ENCODE measurements around the gene EXOC3. TPM values are rescaled to one million over a fixed set of nuclear protein-coding genes. Genes with fewer than 3 reads are reported as not detected.

EXOC3 gene
- total RNA-seq, 1 donor from 2014 or later, result 19.2 TPM

- no peaks in the 10 kb centered on the region for H4K20me1 ChIP-seq (ENCODE audit: low read depth)
- H3K4me2 ChIP-seq, result no peak overlapping the region
- no peak for DNase-seq (ENCODE audit: low spot score)
- H3F3A ChIP-seq (ENCODE audit: low read depth), result no peaks in the 10 kb centered on the region
- H3K9ac ChIP-seq, result no peak overlapping the region
- H3K79me2 ChIP-seq (ENCODE audit: low read depth), result no peaks in the 10 kb centered on the region
- no peaks in the 10 kb centered on the region for H3K9me3 ChIP-seq (ENCODE audit: low read depth)
- no peak for TF ChIP-seq EZH2phosphoT487 (IDR thresholded peaks at IDR 0.05)
- TF ChIP-seq EZH2 (IDR thresholded peaks at IDR 0.05), result no peak
- TF ChIP-seq CTCF (IDR thresholded peaks at IDR 0.05), result no peak
- peaks cover 44% of the 10 kb centered on the region for H3K4me1 Mint-ChIP-seq
- H3K27me3 Mint-ChIP-seq (ENCODE audit: insufficient read depth, low read depth), result peaks cover 22% of the 10 kb centered on the region
- no peaks in the 10 kb centered on the region for H3K36me3 ChIP-seq
- peak overlapping the region; percentile 80 for H3K27ac Mint-ChIP-seq
- H3K27me3 ChIP-seq, result no peaks in the 10 kb centered on the region
- no peak overlapping the region for H2AFZ ChIP-seq (replicated peaks)
- no peak overlapping the region for H3K27ac ChIP-seq
- peaks cover 4% of the 10 kb centered on the region for H3K4me1 ChIP-seq
- H3K4me3 Mint-ChIP-seq, result no peak overlapping the region
- H3K36me3 Mint-ChIP-seq, result no peaks in the 10 kb centered on the region
- H3K4me3 ChIP-seq, result no peak overlapping the region
- no peaks in the 10 kb centered on the region for H3K9me3 Mint-ChIP-seq
These were observed 24.5 kb upstream of the EXOC3 start for GRCh38 chr5:418162-419121.

GRCh38 chr5:419970-420369 is 23.0 kb upstream of the EXOC3 start:
- Mint-ChIP-seq H3K4me1 (peaks cover 34% of the 10 kb centered on the region), H3K4me3 (no peak overlapping the region), H3K9me3 (no peaks in the 10 kb centered on the region), H3K27me3 (ENCODE audit: insufficient read depth, low read depth) (peaks cover 22% of the 10 kb centered on the region), H3K36me3 (no peaks in the 10 kb centered on the region), H3K27ac (peak overlapping the region; percentile 35)
- Histone ChIP-seq H2AFZ (replicated peaks) (no peak overlapping the region), H3K9me3 (ENCODE audit: low read depth) (no peaks in the 10 kb centered on the region), H3K4me2 (no peak overlapping the region), H3K27me3 (no peaks in the 10 kb centered on the region), H3F3A (ENCODE audit: low read depth) (no peaks in the 10 kb centered on the region), H3K9ac (no peak overlapping the region), H3K4me3 (no peak overlapping the region), H3K27ac (no peak overlapping the region), H4K20me1 (ENCODE audit: low read depth) (no peaks in the 10 kb centered on the region), H3K79me2 (ENCODE audit: low read depth) (no peaks in the 10 kb centered on the region), H3K36me3 (no peaks in the 10 kb centered on the region), H3K4me1 (peaks cover 4% of the 10 kb centered on the region)
- no peak for DNase-seq (ENCODE audit: low spot score)
- TF ChIP-seq EZH2phosphoT487 (IDR thresholded peaks at IDR 0.05), result no peak
- TF ChIP-seq CTCF (IDR thresholded peaks at IDR 0.05), result no peak
- no peak for TF ChIP-seq EZH2 (IDR thresholded peaks at IDR 0.05)

- Histone ChIP-seq H3F3A (ENCODE audit: low read depth) (no peaks in the 10 kb centered on the region), H2AFZ (replicated peaks) (no peak overlapping the region), H3K27ac (no peak overlapping the region), H3K9ac (no peak overlapping the region), H3K4me2 (no peak overlapping the region), H4K20me1 (ENCODE audit: low read depth) (no peaks in the 10 kb centered on the region), H3K4me1 (peaks cover 3% of the 10 kb centered on the region), H3K4me3 (no peak overlapping the region), H3K9me3 (ENCODE audit: low read depth) (no peaks in the 10 kb centered on the region), H3K79me2 (ENCODE audit: low read depth) (no peaks in the 10 kb centered on the region), H3K27me3 (no peaks in the 10 kb centered on the region), H3K36me3 (no peaks in the 10 kb centered on the region)
- H3K9me3 Mint-ChIP-seq, result no peaks in the 10 kb centered on the region
- no peak for DNase-seq (ENCODE audit: low spot score)
- no peak overlapping the region for H3K27ac Mint-ChIP-seq
- no peaks in the 10 kb centered on the region for H3K36me3 Mint-ChIP-seq
- peaks cover 30% of the 10 kb centered on the region for H3K4me1 Mint-ChIP-seq
- no peak for TF ChIP-seq CTCF (IDR thresholded peaks at IDR 0.05)
- no peak for TF ChIP-seq EZH2 (IDR thresholded peaks at IDR 0.05)
- TF ChIP-seq EZH2phosphoT487 (IDR thresholded peaks at IDR 0.05), result no peak
- peaks cover 24% of the 10 kb centered on the region for H3K27me3 Mint-ChIP-seq (ENCODE audit: insufficient read depth, low read depth)
- no peak overlapping the region for H3K4me3 Mint-ChIP-seq
These were observed 22.2 kb upstream of the EXOC3 start for GRCh38 chr5:420632-421286.

All from neural progenitor cell (in vitro differentiated cells).